KOPT-K1 (cell line): ENCODE measurements around the gene MAP4K2.

Experiments
- H3K27ac ChIP-seq: fragments of 200-600 bp; sonication (generic); 2 replicates; pipeline ENCODE4 v1.5.1; 2016; ENCODE audit warnings: antibody characterized with exemption, mild to moderate bottlenecking, low read depth, low read length; ENCODE audit not compliant: poor library complexity, severe bottlenecking
- H3K36me3 ChIP-seq: fragments of 200-600 bp; sonication (generic); 2 replicates; pipeline ENCODE4 v1.5.1; 2017; ENCODE audit warnings: antibody characterized with exemption, mild to moderate bottlenecking, low read length, moderate library complexity; ENCODE audit not compliant: insufficient read depth
- H3K9me3 ChIP-seq: fragments of 200-600 bp; sonication (generic); 2 replicates; pipeline ENCODE4 v1.5.1; 2017; ENCODE audit warnings: antibody characterized with exemption, low read length, mild to moderate bottlenecking; ENCODE audit not compliant: insufficient read depth, poor library complexity, severe bottlenecking

Gene MAP4K2

DNA sequence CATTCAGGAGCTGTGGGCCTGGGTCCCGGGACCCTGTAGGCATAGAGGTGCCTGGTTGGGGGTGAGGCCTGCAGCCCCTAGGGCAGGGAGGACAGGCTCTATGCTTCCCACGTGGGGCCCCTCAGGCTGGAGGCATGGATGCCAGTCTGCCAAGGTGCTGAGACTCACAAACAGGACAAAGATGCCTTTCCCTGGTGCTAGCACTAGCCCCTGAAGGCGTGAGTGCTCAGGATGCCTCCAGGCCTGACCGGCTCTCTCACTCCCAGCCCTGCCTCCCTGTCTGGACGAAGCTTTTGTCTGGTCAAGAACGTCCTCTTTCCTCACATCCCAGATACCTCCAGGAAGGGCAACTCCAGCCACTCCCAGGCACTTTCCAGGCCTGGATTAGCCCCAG, 39.3 kb upstream of the MAP4K2 start:
- H3K27ac ChIP-seq, result no peak overlapping the region
- no peaks in the 10 kb centered on the region for H3K36me3 ChIP-seq

DNA sequence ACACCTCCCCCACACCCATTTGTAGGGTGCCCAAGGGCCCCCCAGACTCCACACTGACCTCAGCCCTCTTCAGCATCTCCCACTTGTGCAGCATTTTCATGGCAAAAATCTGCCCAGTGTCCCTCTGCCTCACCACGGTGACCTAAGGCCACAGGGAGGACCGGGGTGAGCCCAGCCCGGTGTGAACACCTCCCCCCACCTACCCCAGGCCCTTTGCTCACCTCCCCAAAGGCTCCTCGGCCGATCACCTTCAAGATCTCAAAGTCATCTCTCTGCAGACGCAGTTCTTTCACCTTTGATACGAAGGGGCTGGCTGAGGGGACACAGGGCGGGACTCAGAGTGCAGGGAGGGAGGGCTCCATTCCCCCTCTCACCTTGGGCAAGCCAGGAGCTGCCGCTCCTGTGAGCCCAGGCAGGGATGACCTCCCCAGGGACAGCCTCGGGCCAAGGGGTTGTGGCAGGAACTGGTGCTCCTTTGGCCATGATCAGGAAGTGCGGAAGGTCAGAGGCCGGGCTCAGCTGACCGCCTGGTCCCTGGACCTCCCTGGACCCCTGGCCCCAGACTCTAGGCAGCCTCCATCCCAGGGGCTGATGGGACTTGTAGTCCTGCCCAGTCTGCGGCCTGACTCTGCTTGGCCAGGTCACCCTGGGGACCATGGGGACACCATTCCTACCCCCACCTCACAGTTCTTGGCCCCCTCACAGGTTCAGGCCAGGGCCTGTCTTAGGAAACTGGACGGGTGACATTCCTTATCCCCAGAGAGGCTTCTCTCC, 38.8 kb upstream of the MAP4K2 start:
- H3K36me3 ChIP-seq, result no peaks in the 10 kb centered on the region
- H3K9me3 ChIP-seq, result no peaks in the 10 kb centered on the region
- no peak overlapping the region for H3K27ac ChIP-seq

More for the DNA sequence above, 39.3 kb upstream of the MAP4K2 start:
- no peaks in the 10 kb centered on the region for H3K9me3 ChIP-seq

DNA sequence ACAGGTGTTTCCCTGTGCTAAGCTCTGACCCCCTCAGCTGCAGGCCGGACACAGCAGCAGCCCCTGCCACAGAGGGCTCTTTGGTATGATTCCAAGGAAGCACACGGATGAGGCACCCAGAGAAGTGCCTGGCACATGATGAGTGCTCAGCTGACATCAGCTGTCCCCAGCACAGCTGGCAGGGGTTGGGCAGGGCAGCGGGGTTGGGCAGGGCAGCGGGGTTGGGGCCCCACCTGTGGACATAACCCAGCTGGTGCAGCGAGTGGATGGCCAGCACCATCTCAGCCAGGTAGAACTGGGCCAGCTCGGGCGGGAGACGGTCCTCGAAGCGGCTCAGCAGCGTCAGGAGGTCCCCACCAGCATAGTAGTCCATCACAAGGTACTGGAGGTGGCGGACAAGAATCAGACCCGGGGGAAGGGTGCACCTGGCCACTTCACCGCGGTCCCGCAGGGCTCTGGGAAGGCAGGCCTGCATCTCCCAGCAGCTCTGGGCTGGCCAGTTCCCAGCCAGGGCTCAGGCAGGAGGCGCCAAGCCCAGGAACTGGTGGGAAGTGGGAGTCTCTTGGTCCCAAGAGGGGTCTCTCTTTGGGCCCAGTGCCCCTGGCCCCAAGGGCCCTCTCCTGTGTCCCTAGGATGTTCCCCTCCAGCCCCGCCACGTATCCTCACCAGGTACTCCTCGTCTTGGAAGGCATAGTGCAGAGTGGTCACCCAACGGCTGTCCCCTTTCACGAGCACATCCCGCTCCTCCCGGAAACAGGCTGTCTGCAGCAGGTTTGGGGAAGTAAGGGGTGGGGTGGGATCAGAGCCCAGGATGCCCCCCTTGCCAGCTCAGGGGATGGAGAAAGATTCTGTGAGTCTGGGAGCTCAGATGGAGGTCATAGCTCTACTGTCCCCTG, 37.1 kb upstream of the MAP4K2 start:
- H3K27ac ChIP-seq, result no peak overlapping the region

DNA sequence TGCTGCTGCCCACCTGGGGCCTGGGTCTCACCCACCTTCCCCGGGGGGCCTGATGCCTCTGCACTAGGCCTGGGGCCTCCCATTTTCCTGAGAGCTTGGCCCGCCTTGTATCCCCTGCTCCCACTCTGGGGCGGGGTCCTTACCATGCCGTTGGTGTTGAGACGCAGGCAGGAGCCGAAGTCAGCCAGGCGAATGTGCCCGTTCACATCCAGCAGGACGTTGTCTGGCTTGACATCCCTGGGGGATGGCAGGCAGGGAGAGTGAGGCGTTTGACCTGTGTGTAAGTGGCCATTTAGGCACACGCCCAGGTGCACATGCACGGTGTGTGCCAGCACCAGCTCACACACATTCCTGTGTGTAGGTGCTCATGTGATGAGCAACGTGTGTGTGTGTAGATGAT, 36.3 kb upstream of the MAP4K2 start:
- Histone ChIP-seq H3K9me3 (no peaks in the 10 kb centered on the region), H3K36me3 (no peaks in the 10 kb centered on the region), H3K27ac (no peak overlapping the region)

More for the DNA sequence above, 37.1 kb upstream of the MAP4K2 start:
- H3K36me3 ChIP-seq, result no peaks in the 10 kb centered on the region
- H3K9me3 ChIP-seq, result no peaks in the 10 kb centered on the region

DNA sequence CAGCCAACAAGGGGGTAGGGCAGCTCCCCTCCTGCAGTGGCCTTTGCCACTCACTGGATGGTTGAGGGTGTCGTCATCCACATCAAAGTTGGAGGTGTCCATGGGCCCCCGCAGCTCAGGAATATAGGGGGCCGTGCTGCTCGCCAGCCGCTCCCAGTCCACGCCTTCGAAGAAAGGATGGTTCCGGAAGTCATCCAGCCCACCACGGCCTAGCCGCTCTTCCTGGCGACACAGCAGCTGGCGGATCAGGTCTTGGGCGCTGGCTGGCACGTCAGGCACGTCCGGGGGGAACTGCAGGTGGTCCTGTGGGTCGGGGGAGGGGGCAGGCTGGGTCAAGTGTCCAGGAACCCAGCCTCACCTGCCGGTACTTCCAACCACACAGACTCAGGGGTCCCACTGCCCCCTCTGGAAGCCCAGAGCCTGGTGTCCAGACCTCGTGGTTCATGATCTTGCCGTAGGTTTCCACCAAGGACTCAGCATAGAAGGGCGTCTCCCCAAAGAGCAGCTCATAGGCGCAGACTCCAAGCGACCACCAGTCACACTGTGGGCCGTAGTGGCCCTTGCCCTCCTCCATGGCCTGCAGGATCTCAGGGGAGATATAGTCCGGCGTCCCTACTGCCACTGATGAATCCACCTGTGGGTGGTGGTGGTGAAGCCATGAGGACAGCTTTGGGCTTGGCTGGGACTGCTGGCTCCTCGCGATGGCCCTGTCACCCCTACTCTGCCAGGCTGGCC, 35.8 kb upstream of the MAP4K2 start:
- H3K36me3 ChIP-seq, result no peaks in the 10 kb centered on the region
- H3K9me3 ChIP-seq, result no peaks in the 10 kb centered on the region
- H3K27ac ChIP-seq, result no peak overlapping the region

DNA sequence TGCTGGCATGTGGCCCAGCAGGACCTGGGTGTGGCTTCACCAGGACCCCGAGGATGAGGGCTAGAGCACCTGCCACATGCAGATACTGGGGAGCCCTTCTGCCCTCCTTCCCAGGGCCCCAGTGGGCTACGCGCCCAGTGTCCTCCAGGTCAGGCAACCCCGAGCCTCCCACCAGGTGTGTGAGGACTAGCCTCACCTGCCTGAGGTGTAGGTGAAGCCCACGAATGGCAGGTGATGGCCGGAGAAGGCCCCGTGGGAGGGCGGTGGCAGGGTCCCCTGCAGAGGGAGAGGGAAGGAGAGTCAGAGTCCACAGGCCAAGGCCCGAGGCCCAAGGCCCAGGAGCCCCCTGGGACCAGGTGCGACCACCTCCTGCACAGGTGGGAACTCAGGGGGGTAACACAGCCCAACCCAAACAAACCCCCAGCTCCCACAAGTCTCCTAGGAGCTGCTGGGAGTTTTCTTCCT, 34.9 kb upstream of the MAP4K2 start:
- no peaks in the 10 kb centered on the region for H3K36me3 ChIP-seq
- no peaks in the 10 kb centered on the region for H3K9me3 ChIP-seq
- H3K27ac ChIP-seq, result no peak overlapping the region

DNA sequence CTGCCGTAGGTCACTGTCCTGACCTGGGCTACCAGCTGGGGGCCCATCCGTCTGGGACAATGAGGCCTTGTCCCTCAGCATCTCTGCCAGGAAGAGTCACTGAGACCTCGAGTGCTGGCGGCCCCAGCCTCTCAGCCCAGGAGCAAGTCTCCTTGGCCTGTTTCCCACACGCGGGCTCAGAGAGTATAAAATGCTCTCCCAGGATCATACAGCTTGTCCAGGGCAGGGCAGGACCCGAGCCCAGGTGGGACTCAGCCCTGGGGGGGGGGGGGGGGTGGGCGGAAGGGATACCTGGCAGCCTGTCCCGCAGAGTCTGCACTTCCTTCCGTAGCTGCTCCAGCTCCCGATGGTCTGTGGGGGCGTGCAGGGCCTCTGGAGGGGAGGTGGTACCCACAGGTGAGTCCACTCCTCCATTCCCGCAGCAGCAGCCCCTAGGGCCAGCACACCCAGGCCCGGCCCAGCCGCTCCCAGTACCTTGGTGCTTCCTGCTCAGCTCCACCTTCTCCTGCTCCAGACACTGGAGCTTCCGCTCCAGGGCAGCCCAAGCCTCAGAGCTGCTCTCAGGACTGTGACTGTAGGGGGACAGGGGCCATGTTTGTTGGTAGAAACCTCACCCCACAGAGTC, 33.5 kb upstream of the MAP4K2 start:
- Histone ChIP-seq H3K9me3 (no peaks in the 10 kb centered on the region), H3K27ac (no peak overlapping the region), H3K36me3 (no peaks in the 10 kb centered on the region)

DNA sequence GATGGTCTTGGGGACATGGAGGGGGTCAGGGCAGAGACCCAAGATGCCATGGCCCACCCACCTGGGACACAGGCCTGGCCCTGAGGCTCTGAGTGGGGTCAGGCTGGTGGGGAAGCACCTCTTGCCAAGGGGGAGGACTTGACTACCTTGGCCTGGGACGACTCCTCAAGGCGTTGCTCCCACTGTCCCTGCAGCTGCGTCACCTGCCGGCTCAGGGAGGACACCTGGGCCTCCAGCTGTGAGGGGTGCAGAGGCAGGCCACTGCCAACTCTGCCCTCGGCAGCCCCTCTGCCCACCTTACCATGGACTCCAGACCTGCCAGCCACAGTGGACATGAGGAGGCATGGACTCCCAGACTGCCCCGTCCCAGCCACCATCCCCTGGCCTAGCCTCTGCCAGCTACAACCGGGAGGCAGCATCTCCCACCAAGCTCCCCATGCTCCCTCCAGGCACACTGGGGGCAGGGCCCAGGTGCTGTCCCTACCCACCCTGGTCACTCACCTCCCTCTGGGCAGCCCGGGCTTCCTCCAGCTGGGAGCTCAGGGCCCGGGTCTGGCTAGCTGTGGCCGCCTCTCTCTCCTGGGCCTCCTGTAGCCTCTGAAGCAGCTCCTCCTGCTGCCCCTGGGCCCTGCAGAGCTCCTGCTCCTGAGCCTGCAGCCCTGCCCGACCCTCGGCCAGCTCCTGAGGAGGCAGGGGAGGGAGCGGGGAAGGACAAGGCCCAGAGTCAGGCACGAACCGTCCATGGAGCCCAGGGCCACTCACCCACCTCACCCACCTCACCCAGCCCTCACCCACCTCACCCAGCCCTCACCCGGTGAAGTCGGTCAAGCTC, 32.8 kb upstream of the MAP4K2 start:
- H3K27ac ChIP-seq, result no peak overlapping the region
- no peaks in the 10 kb centered on the region for H3K36me3 ChIP-seq
- no peaks in the 10 kb centered on the region for H3K9me3 ChIP-seq

DNA sequence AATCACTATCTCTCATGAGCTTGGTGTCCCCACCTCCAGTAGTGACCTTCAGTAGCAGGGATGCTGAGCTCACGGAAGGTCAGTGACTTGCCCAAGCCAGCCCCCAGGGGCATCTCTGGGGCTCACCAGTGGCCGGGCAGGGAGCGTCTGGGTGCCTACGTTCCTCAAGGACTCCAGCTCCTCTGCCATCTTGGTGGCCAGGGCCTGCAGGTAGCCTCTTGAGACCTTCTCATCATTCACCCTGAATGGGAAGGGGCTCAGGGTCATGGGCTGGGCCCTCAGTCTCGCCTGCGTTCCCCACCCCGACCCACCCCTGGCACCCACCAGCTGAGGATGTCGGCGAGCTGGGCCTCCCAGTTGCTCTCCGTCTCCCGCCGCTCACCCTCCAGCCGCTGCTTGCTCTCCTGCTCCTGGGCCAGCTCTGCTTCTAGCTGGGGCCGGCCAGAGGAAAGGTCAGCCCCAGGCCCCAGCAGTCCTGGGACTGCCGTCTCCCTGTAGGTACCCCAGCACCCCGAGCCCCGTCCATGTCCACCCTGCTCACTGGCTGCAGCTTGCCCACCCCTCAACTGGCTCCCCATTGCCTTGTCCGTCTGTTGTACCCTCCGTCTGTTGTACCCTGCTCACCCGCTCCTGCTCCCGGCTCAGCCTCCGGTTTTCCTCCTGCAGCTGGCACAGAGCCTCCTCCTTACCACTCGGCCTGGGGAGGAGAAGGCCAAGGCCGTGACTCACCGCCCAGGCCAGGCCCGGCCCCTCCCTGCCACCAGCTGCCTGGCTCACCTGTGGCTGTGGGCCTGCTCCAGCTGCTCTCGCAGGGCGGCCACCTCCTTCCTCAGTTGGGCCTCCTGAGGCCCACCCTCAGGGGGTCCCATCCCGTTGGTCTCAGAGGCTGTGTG, 32.0 kb upstream of the MAP4K2 start:
- Histone ChIP-seq H3K27ac (no peak overlapping the region), H3K36me3 (no peaks in the 10 kb centered on the region), H3K9me3 (no peaks in the 10 kb centered on the region)

DNA sequence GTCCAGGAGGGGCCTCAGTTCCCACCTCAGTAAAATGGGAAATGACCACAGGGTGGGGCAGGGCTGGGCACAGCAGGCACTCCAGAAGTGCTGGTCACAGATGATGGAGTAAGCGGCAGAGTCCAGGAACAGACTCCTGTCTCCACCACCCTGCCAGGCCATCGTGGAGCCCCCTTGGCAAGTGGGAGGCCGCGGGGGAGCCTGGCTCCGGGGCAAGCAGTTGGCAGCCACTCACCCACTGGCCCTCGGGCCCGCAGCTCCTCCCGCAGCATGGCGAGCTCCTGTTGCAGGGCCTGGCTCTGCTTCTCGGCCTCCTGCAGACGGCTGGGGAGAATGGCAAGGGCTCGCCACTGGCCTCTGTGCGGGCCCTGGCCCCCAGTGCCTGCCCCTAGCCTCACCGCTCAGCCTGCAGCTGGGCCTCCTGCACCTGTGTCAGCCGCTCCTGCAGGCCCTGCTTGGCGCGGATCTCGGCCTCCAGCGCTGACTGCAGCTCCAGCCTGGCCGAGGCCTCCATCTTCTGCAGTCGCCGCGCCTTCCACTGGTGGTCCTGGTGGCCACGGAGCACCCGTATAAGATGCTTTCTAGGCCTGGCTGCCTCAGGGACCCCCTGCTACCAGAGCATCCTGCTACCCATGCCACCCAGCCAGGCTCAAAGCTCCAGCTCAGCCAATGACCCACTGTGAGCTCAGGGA, 31.2 kb upstream of the MAP4K2 start:
- Histone ChIP-seq H3K9me3 (no peaks in the 10 kb centered on the region), H3K36me3 (no peaks in the 10 kb centered on the region), H3K27ac (no peak overlapping the region)

DNA sequence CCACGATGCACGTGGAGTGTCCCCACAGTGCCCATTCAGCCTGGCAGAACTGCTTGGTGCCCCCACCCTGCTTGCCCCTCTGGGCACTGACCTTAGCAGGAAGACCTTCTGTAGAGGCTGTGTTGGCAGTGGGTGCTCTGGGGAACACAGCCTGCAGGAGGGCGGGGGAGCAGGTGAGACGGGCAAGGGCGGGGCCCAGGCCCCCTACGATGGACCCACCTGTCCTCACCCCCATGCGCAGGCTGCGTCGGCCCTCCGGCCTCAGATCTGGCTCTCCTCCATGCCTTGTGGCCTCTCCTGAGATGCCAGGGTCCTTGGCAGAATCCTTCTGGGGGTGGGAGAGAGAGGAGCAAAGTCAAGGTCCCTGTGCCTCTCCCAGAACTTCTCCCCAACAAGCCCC, 30.5 kb upstream of the MAP4K2 start:
- Histone ChIP-seq H3K9me3 (no peaks in the 10 kb centered on the region), H3K36me3 (no peaks in the 10 kb centered on the region), H3K27ac (no peak overlapping the region)

DNA sequence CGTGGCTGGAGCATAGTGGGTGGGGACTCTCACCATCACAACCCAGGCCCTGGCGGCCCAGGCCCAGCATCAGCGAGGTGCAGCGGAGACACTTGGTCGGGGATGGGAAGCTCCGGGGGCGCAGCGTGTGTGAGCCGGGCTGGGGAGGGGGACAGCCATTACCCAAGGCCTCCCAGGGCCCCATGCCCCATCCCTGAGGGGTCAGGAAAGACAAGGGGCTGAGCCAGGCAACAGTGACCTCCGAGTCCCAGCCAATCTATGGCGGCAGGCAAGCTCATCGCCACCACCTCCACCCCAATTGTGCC, 30.1 kb upstream of the MAP4K2 start:
- H3K9me3 ChIP-seq, result no peaks in the 10 kb centered on the region
- no peak overlapping the region for H3K27ac ChIP-seq
- no peaks in the 10 kb centered on the region for H3K36me3 ChIP-seq
